ENCODE measurements around the gene MBD6. TPM values are rescaled to one million over a fixed set of nuclear protein-coding genes. Genes with fewer than 3 reads are reported as not detected.

MBD6 gene
- total and polyA plus RNA-seq, 2 of the 13 experiments (the other 11 are each of a cell fraction or from before 2014, with no cell fraction given): 4.1 to 5.9 TPM

DNA sequence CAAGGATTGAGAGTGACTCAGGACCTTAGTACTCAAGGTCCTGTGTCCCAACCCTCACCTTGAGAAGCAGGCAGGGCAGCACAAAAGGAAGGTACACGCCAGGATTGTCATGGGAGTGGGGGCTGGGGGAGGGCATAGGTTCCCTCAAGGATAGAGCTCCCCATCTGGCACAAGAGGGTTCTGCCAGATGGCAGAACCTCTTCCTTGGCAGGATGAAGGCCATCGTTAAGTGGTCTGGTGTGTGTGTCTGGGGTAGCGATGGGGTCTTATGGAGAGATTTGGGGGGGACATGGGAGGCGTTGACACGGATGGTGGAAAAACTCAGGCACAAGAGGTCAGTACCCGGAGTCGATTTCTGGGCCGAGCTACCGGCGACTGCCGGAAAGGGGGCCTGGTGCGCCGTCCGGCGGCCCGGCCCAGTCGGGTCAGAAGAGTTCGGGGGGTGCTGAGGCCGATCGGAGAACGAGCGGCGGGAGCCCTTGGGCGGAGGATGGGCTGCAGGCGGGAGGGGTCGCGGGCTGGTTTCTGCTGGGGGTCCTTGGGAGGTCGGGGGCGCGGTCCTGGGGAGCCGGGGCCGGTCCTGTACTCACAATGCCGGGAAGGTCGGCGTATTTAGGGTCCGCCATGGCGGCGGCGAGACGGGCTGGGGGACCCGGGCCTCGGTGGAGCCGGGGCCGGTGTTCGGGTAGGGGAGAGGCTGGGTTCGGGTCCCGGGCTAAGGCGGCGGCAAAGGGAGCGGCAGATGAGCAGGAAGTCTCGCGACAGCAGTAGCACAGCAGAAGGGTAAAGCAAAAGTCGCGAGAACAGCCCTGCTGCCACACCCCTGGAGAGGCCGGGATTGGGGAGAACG is 24.0 kb downstream of the MBD6 start, which contains the start of gene DCTN2 (continued):
- TF ChIP-seq, protein P1, sequence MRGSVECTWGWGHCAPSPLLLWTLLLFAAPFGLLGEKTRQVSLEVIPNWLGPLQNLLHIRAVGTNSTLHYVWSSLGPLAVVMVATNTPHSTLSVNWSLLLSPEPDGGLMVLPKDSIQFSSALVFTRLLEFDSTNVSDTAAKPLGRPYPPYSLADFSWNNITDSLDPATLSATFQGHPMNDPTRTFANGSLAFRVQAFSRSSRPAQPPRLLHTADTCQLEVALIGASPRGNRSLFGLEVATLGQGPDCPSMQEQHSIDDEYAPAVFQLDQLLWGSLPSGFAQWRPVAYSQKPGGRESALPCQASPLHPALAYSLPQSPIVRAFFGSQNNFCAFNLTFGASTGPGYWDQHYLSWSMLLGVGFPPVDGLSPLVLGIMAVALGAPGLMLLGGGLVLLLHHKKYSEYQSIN (CRISPR knock-in tag; IDR thresholded peaks at IDR 0.05; ENCODE audit: borderline replicate concordance): no peak
- TF ChIP-seq SMC3 (IDR thresholded peaks at IDR 0.05; ENCODE audit: low read length): no peak
- TF ChIP-seq ZNF552 (CRISPR knock-in tag; IDR thresholded peaks at IDR 0.05; ENCODE audit: borderline replicate concordance): no peak
- TF ChIP-seq ZNF644 (CRISPR knock-in tag; IDR thresholded peaks at IDR 0.05; ENCODE audit: low read depth): no peak
- TF ChIP-seq, protein P2, sequence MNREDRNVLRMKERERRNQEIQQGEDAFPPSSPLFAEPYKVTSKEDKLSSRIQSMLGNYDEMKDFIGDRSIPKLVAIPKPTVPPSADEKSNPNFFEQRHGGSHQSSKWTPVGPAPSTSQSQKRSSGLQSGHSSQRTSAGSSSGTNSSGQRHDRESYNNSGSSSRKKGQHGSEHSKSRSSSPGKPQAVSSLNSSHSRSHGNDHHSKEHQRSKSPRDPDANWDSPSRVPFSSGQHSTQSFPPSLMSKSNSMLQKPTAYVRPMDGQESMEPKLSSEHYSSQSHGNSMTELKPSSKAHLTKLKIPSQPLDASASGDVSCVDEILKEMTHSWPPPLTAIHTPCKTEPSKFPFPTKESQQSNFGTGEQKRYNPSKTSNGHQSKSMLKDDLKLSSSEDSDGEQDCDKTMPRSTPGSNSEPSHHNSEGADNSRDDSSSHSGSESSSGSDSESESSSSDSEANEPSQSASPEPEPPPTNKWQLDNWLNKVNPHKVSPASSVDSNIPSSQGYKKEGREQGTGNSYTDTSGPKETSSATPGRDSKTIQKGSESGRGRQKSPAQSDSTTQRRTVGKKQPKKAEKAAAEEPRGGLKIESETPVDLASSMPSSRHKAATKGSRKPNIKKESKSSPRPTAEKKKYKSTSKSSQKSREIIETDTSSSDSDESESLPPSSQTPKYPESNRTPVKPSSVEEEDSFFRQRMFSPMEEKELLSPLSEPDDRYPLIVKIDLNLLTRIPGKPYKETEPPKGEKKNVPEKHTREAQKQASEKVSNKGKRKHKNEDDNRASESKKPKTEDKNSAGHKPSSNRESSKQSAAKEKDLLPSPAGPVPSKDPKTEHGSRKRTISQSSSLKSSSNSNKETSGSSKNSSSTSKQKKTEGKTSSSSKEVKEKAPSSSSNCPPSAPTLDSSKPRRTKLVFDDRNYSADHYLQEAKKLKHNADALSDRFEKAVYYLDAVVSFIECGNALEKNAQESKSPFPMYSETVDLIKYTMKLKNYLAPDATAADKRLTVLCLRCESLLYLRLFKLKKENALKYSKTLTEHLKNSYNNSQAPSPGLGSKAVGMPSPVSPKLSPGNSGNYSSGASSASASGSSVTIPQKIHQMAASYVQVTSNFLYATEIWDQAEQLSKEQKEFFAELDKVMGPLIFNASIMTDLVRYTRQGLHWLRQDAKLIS (CRISPR knock-in tag; IDR thresholded peaks at IDR 0.05): no peak
- no peak for TF ChIP-seq HCFC1 (IDR thresholded peaks at IDR 0.05; ENCODE audit: low read depth, low read length)
- TF ChIP-seq ZNF3 (CRISPR knock-in tag; IDR thresholded peaks at IDR 0.05): no peak
- TF ChIP-seq TCF7 (IDR thresholded peaks at IDR 0.05; ENCODE audit: low read depth): no peak
- TF ChIP-seq ZNF337 (CRISPR knock-in tag; IDR thresholded peaks at IDR 0.05; ENCODE audit: borderline replicate concordance, low read depth): no peak
- no peak; the same call in 1 of the 2 replicates for TF ChIP-seq ATF7 (IDR thresholded peaks at IDR 0.05)
- no peak; the same call in 1 of the 2 replicates for TF ChIP-seq ATF7 (CRISPR knock-in tag; IDR thresholded peaks at IDR 0.05)
- TF ChIP-seq, protein P3, sequence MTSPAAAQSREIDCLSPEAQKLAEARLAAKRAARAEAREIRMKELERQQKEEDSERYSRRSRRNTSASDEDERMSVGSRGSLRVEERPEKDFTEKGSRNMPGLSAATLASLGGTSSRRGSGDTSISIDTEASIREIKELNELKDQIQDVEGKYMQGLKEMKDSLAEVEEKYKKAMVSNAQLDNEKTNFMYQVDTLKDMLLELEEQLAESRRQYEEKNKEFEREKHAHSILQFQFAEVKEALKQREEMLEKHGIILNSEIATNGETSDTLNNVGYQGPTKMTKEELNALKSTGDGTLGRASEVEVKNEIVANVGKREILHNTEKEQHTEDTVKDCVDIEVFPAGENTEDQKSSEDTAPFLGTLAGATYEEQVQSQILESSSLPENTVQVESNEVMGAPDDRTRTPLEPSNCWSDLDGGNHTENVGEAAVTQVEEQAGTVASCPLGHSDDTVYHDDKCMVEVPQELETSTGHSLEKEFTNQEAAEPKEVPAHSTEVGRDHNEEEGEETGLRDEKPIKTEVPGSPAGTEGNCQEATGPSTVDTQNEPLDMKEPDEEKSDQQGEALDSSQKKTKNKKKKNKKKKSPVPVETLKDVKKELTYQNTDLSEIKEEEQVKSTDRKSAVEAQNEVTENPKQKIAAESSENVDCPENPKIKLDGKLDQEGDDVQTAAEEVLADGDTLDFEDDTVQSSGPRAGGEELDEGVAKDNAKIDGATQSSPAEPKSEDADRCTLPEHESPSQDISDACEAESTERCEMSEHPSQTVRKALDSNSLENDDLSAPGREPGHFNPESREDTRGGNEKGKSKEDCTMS (CRISPR knock-in tag; conservative IDR thresholded peaks at IDR 0.05): no peak
- TF ChIP-seq ZNF33B (CRISPR knock-in tag; IDR thresholded peaks at IDR 0.05): no peak
- no peak; the same call in 1 of the 2 replicates for TF ChIP-seq MEIS2 (CRISPR knock-in tag; IDR thresholded peaks at IDR 0.05)
- TF ChIP-seq ZNF780A (CRISPR knock-in tag; IDR thresholded peaks at IDR 0.05): no peak
- TF ChIP-seq, protein P4, sequence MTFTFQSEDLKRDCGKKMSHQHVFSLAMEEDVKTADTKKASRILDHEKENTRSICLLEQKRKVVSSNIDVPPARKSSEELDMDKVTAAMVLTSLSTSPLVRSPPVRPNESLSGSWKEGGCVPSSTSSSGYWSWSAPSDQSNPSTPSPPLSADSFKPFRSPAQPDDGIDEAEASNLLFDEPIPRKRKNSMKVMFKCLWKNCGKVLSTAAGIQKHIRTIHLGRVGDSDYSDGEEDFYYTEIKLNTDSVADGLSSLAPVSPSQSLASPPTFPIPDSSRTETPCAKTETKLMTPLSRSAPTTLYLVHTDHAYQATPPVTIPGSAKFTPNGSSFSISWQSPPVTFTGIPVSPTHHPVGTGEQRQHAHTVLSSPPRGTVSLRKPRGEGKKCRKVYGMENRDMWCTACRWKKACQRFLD (CRISPR knock-in tag; IDR thresholded peaks at IDR 0.05; ENCODE audit: borderline replicate concordance): peak; percentile 71; the same call in 1 of the 2 replicates
- TF ChIP-seq ZNF775 (CRISPR knock-in tag; IDR thresholded peaks at IDR 0.05; ENCODE audit: borderline replicate concordance): no peak
- TF ChIP-seq ELF4 (CRISPR knock-in tag; IDR thresholded peaks at IDR 0.05; ENCODE audit: borderline replicate concordance): no peak
- no peak; the same call in 1 of the 2 replicates for TF ChIP-seq KLF11 (CRISPR knock-in tag; IDR thresholded peaks at IDR 0.05)
- TF ChIP-seq LCORL (IDR thresholded peaks at IDR 0.05): no peak
- TF ChIP-seq LCORL (CRISPR knock-in tag; IDR thresholded peaks at IDR 0.05): peak; percentile 54

Data from HepG2 (cell line).